Esophagus squamous epithelium (tissue), 4 donors: ENCODE data around the gene RTN1.

Source experiments
- POLR2A ChIP-seq, 4 donors: fragments of 450-650 bp; IDR thresholded peaks; one replicate each; pipeline ENCODE4 v1.6.1; 2017; ENCODE audit warnings: antibody characterized with exemption in 4 of 4, mild to moderate bottlenecking in 4 of 4, moderate library complexity in 3 of 4
- TF ChIP-seq, protein P1 (sequence below), 6 experiments: fragments of 450-650 bp in 4 of 6; fragments of 200-600 bp in 2 of 6; sonication (generic) in 2 of 6; IDR thresholded peaks; one replicate each; pipeline ENCODE4 v1.5.1; 2016 to 2019; ENCODE audit warnings: antibody characterized with exemption in 6 of 6, mild to moderate bottlenecking in 4 of 6, moderate library complexity in 4 of 6

DNA sequence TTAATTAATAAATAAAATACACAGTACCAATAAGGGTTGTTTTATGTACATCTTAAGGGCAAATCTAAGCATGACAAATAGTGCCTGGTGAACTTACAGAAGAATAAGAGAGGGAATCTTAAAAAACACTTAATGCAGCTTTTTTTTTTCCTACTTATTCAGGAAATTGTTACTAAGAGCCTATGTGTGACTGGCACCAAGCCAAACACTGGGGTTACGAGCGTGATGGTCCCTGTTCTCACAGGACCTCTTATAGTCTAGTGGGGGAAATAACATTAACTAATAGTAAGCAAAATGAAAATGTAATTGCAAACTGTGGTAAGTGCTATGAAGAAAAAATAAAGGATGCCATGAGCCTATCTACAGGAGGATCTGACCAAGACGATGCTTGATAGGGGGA lies 53.6 kb downstream of the RTN1 start:
- TF ChIP-seq, protein P1, sequence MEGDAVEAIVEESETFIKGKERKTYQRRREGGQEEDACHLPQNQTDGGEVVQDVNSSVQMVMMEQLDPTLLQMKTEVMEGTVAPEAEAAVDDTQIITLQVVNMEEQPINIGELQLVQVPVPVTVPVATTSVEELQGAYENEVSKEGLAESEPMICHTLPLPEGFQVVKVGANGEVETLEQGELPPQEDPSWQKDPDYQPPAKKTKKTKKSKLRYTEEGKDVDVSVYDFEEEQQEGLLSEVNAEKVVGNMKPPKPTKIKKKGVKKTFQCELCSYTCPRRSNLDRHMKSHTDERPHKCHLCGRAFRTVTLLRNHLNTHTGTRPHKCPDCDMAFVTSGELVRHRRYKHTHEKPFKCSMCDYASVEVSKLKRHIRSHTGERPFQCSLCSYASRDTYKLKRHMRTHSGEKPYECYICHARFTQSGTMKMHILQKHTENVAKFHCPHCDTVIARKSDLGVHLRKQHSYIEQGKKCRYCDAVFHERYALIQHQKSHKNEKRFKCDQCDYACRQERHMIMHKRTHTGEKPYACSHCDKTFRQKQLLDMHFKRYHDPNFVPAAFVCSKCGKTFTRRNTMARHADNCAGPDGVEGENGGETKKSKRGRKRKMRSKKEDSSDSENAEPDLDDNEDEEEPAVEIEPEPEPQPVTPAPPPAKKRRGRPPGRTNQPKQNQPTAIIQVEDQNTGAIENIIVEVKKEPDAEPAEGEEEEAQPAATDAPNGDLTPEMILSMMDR (IDR thresholded peaks at IDR 0.05) = no peak
- no peak for TF ChIP-seq POLR2A (IDR thresholded peaks at IDR 0.05)
